Glutamatergic neuron (in vitro differentiated cells): ENCODE measurements around the gene ALDH7A1. TPM values are rescaled to one million over a fixed set of nuclear protein-coding genes. Genes with fewer than 3 reads are reported as not detected.

Experiments
- DNase-seq: peaks from one replicate; pipeline ENCODE4 v3.0.0; 2022
- H3K27ac Mint-ChIP-seq: one replicate; pipeline ENCODE4 v1.8.0; 2020; ENCODE audit warnings: mild to moderate bottlenecking, mixed read lengths, inconsistent platforms; ENCODE audit not compliant: unreplicated experiment
- H3K27me3 Mint-ChIP-seq: one replicate; pipeline ENCODE4 v1.8.0; 2020; ENCODE audit warnings: mild to moderate bottlenecking, moderate library complexity, mixed read lengths, inconsistent platforms; ENCODE audit not compliant: unreplicated experiment
- H3K36me3 Mint-ChIP-seq: one replicate; pipeline ENCODE4 v1.8.0; 2020; ENCODE audit warnings: mild to moderate bottlenecking, mixed read lengths, inconsistent platforms; ENCODE audit not compliant: unreplicated experiment
- H3K4me1 Mint-ChIP-seq: one replicate; pipeline ENCODE4 v1.8.0; 2020; ENCODE audit warnings: mild to moderate bottlenecking, low read depth, mixed read lengths, inconsistent platforms; ENCODE audit not compliant: unreplicated experiment
- H3K4me3 Mint-ChIP-seq: one replicate; pipeline ENCODE4 v1.8.0; 2020; ENCODE audit warnings: mild to moderate bottlenecking, mixed read lengths, inconsistent platforms; ENCODE audit not compliant: unreplicated experiment
- H3K9me3 Mint-ChIP-seq: one replicate; pipeline ENCODE4 v1.8.0; 2020; ENCODE audit warnings: mild to moderate bottlenecking, moderate library complexity, mixed read lengths, inconsistent platforms; ENCODE audit not compliant: unreplicated experiment
- CTCF ChIP-seq: fragments of 200-600 bp; sonication (generic); IDR thresholded peaks from one replicate; pipeline ENCODE4 v1.5.0; 2021; ENCODE audit not compliant: partially characterized antibody, unreplicated experiment
- total RNA-seq: library from RNA; stranded (reverse); fragmentation: NEBNext Ultra II Directional; extraction: Animal tissue kit (Norgen Biotek cat#: 25700); gene quantifications from one replicate; pipeline ENCODE4 v1.2.1, GENCODE V29; 2021; ENCODE audit not compliant: unreplicated experiment

ALDH7A1 gene
- total RNA-seq, 1 donor from 2014 or later = 85.9 TPM

GRCh38 chr5:126544087-126544740 lies 50.8 kb downstream of the ALDH7A1 start:
- TF ChIP-seq CTCF = peak; percentile 48
- Mint-ChIP-seq H3K4me1 (no peaks in the 10 kb centered on the region), H3K27me3 (no peaks in the 10 kb centered on the region), H3K9me3 (no peaks in the 10 kb centered on the region), H3K27ac (no peak overlapping the region), H3K36me3 (no peaks in the 10 kb centered on the region), H3K4me3 (no peak overlapping the region)
- DNase-seq = peak; percentile 56

GRCh38 chr5:126543660-126544059 lies 51.4 kb downstream of the ALDH7A1 start:
- Mint-ChIP-seq H3K27ac (no peak overlapping the region), H3K4me3 (no peak overlapping the region)

GRCh38 chr5:126543009-126543408 lies 52.0 kb downstream of the ALDH7A1 start:
- Mint-ChIP-seq H3K4me3 (no peak overlapping the region), H3K9me3 (no peaks in the 10 kb centered on the region), H3K36me3 (no peaks in the 10 kb centered on the region), H3K4me1 (no peaks in the 10 kb centered on the region), H3K27ac (no peak overlapping the region), H3K27me3 (no peaks in the 10 kb centered on the region)
- TF ChIP-seq CTCF = no peak
- no peak for DNase-seq

More at GRCh38 chr5:126543660-126544059, 51.4 kb downstream of the ALDH7A1 start:
- H3K9me3 Mint-ChIP-seq = no peaks in the 10 kb centered on the region
- TF ChIP-seq CTCF = no peak
- DNase-seq = no peak
- no peaks in the 10 kb centered on the region for H3K4me1 Mint-ChIP-seq
- no peaks in the 10 kb centered on the region for H3K27me3 Mint-ChIP-seq
- H3K36me3 Mint-ChIP-seq = no peaks in the 10 kb centered on the region

DNA sequence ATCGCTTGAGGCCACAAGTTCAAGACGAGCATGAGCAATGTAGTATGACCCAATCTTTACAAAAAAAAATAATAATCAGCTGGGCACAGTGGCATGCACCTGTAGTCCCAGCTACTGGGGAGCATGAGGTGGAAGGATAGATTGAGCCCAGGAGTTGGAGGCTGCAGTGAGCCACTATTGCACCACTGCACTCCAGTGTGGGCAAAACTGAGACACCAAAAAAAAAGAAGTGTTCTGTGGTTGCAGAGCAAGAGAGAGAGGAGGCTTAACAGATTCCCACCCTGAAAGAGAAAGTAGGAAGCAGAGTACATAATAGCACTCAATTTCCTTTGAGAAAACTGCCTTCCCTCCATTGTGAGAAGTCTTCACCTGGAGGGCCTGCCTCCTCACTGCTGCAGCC lies 52.6 kb downstream of the ALDH7A1 start:
- Mint-ChIP-seq H3K27ac (no peak overlapping the region), H3K4me3 (no peak overlapping the region), H3K36me3 (no peaks in the 10 kb centered on the region), H3K9me3 (no peaks in the 10 kb centered on the region), H3K4me1 (no peaks in the 10 kb centered on the region), H3K27me3 (no peaks in the 10 kb centered on the region)
- no peak for TF ChIP-seq CTCF
- DNase-seq = no peak

DNA sequence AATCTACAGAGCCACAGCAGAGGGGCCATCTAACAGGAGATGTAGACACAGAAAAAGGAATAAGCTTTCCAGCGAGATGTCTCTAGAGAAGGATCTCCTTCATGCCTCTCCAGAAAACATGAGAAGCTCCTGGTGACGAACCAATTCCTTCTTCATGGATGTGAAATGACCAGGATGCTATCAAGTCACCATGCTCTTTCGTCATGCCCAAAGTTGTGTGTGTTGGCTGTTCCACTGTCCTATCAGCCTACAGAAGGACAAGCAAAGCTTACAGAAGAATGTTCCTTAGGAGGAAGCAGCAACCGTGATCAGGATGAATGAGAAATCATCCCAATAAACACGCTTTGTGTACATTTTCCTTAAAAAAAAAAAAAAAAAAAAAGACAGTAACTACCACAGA lies 54.4 kb downstream of the ALDH7A1 start:
- no peak for DNase-seq
- H3K27me3 Mint-ChIP-seq = no peaks in the 10 kb centered on the region
- H3K9me3 Mint-ChIP-seq = no peaks in the 10 kb centered on the region
- no peaks in the 10 kb centered on the region for H3K4me1 Mint-ChIP-seq
- H3K4me3 Mint-ChIP-seq = no peak overlapping the region
- H3K27ac Mint-ChIP-seq = no peak overlapping the region
- no peak for TF ChIP-seq CTCF
- no peaks in the 10 kb centered on the region for H3K36me3 Mint-ChIP-seq
